ENCODE measurements around the gene SORCS2.

SORCS2 gene

GRCh38 chr4:7224878-7225533 is 32.7 kb downstream of the SORCS2 start:
- DNase-seq = no peak

- no peak for DNase-seq
These were observed 34.1 kb downstream of the SORCS2 start for GRCh38 chr4:7226439-7226838.

GRCh38 chr4:7227008-7227407 is 34.7 kb downstream of the SORCS2 start:
- DNase-seq = no peak

- DNase-seq = no peak
These were observed 36.4 kb downstream of the SORCS2 start for GRCh38 chr4:7228734-7229133.

GRCh38 chr4:7232061-7232650 is 39.8 kb downstream of the SORCS2 start:
- DNase-seq = no peak

- DNase-seq = no peak
These were observed 40.8 kb downstream of the SORCS2 start for GRCh38 chr4:7233006-7233580.

- no peak for DNase-seq
These were observed 41.3 kb downstream of the SORCS2 start for GRCh38 chr4:7233601-7234000.

- DNase-seq = no peak
These were observed 42.2 kb downstream of the SORCS2 start for GRCh38 chr4:7234355-7235029.

GRCh38 chr4:7235030-7235380 is 42.7 kb downstream of the SORCS2 start:
- DNase-seq = no peak

- DNase-seq = no peak
These were observed 44.5 kb downstream of the SORCS2 start for GRCh38 chr4:7236847-7237246.

GRCh38 chr4:7237873-7238272 is 45.5 kb downstream of the SORCS2 start:
- DNase-seq = peak; percentile 75

GRCh38 chr4:7238300-7238960 is 46.1 kb downstream of the SORCS2 start:
- DNase-seq = peak; percentile 24

GRCh38 chr4:7239101-7239820 is 46.9 kb downstream of the SORCS2 start:
- no peak for DNase-seq

- DNase-seq = no peak
These were observed 47.5 kb downstream of the SORCS2 start for GRCh38 chr4:7239844-7240243.

- DNase-seq = no peak
These were observed 48.0 kb downstream of the SORCS2 start for GRCh38 chr4:7240306-7240705.

GRCh38 chr4:7241597-7242125 is 49.3 kb downstream of the SORCS2 start:
- DNase-seq = peak; percentile 48

GRCh38 chr4:7242766-7243165 is 50.4 kb downstream of the SORCS2 start:
- no peak for DNase-seq

- DNase-seq = no peak
These were observed 51.4 kb downstream of the SORCS2 start for GRCh38 chr4:7243609-7244330.

GRCh38 chr4:7244331-7244665 is 52.0 kb downstream of the SORCS2 start:
- DNase-seq = no peak

- no peak for DNase-seq
These were observed 52.5 kb downstream of the SORCS2 start for GRCh38 chr4:7244751-7245320.

GRCh38 chr4:7247521-7247920 is 55.2 kb downstream of the SORCS2 start:
- no peak for DNase-seq

- no peak for DNase-seq
These were observed 55.6 kb downstream of the SORCS2 start for GRCh38 chr4:7247946-7248345.

Measured in fibroblast of skin of right quadriceps (primary cell).